RPMI8226 (cell line): ENCODE measurements around the gene COL20A1.
A peak's percentile ranks its signal among the peaks of the same experiment; 100 is the strongest.
"Not testable (repeated sequence)": the region's sequence is repeated elsewhere in the genome, so short reads cannot be mapped to it uniquely, and the experiment has no call there.

Experiments used
- DNase-seq: peaks from one replicate; pipeline ENCODE4 v3.0.0-alpha.2; 2015

Gene COL20A1

GRCh38 chr20:63335711-63336110 lies 42.7 kb downstream of the COL20A1 start:
- no peak for DNase-seq

DNA sequence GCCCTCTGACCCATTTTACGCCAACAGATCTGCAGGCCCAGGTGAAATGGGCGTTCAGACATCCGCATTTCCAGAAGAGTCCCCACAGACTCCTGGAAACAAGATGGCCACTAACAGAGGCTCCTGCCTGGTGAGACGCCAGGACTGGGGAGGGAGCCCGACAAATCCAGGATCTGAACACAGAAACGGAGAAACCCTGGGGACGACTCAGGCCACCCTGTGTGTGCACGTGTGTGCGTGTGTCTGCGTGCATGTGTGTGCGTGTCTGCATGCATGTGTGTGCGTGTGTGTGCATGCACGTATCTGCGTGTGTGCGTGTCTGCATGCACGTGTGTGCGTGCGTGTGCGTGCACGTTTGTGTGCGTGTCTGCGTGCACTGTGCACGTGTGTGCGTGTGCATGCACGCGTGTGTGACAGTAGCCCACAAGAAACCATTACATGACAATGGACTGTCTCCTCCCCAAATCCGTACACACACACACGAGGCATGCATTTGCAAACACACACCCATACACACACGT lies 43.3 kb downstream of the COL20A1 start:
- no peak for DNase-seq

DNA sequence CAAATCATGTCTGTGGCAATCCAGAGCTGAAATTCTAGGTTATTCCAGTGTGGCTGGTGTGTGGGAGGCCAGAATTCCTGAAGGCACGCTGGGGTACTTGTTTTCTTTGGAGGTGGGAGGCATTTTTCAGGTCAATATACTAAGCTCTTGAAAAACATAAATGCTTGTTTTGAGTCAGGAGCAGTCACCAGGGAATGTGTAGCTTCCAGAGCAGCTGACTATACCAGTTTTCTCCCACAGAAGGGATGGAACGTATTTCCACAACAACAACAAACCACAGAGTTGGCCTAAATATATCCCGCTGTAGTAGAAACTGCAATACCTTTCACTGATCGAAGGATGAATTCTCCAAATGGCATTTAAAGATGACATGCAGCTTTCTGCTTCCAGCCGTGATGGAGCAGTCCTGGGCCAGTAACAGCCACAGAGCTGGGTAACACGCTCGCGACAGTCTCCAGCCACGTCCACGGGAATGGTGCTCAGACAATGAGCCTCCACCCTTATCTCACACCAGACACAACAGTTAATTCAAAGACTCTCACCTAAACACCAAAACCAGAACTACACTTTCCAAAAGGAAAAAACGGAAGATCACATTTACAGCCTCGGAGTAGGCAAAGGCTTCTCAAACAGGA lies 44.9 kb downstream of the COL20A1 start:
- no peak for DNase-seq

- not testable (repeated sequence) for DNase-seq
These were observed 46.4 kb downstream of the COL20A1 start for GRCh38 chr20:63339154-63340094.

DNA sequence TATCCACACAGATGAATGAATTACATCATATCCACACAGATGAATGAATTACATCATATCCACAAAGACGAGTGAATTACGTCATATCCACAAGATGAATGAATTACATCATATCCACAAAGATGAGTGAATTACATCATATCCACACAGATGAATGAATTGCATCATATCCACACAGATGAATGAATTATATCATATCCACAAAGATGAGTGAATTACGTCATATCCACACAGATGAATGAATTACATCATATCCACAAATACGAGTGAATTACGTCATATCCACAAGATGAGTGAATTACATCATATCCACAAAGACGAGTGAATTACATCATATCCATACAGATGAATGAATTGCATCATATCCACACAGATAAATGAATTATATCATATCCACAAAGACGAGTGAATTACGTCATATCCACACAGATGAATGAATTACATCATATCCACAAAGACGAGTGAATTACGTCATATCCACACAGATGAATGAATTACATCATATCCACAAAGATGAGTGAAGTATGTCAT lies 47.2 kb downstream of the COL20A1 start:
- not testable (repeated sequence) for DNase-seq

DNA sequence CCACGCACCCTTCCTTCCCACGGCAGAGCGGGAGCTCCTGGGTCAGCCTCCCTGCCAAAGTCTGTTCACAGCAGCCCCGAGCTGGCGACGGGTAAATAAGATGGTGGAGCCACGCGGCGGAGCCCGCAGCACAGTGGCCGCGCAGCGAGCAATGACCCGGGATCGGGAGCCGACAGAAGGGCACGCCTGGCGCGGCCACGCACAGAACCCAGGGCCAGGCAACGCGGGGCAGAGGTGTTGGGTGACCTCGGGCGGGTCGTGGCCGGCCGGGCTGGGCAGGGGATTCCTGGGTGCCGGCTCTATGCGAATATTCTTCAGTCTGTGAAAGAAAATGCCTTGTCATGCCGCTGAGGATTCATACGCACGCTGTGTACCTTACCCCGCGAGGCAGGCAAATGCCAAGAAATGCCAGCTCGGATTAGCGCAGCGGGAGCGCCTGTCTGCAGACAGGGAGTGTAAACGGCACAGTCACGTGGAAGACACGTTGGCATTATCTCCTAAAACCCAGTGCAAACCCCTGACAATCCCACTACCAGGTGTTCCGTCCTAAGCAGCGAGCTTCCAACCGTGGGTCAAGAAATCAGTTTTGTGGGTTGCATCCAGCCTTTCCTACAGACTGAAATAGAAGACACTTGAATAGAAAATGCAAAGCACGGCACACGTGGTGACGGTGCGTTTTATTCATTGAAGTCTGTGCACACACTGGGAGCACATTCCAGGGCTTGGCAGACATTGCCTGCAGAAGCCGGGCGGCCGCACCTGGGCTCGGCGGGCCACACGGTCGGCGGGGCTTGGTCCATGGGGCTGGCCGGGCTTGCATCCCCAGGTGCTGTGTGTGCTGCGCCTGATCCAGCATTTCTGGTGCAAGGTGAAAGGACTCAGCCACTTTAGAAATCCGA lies 49.8 kb downstream of the COL20A1 start:
- peak; percentile 47 for DNase-seq

GRCh38 chr20:63343460-63344445 lies 50.8 kb downstream of the COL20A1 start:
- no peak for DNase-seq

DNA sequence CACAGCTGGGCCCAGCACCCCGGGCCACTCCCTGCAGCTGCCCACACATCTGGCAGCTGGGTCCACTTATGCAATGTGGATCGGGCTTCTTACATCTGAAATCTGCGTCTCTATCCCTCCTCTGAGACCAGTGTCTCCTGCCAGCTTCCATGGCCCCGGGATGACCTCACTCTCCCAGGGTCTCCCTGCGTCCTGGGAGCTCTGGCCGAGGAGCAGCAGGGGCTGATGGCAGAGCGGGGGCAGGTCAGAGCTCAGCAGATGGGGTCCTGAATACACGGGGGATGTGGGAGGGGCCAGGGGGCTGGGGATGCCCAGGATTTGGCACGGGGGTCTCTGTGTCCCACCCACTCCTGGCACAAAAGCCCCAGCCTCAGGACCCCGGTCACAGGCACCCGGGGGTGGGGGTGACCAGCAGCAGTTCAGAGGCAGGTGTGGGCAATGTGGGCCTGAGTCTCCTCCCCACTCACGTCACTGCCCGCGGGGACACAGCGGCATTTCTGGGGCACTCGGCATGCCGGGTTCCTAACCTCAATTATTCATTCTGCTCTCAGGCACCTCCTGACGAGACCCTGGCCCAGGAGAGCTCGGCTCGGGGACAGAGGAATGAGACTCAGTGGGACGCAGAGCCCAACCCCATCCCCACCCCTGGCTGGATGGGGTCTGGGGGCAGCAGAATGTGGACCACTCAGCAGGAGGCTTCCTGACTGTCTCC lies 51.8 kb downstream of the COL20A1 start:
- DNase-seq, result no peak

DNA sequence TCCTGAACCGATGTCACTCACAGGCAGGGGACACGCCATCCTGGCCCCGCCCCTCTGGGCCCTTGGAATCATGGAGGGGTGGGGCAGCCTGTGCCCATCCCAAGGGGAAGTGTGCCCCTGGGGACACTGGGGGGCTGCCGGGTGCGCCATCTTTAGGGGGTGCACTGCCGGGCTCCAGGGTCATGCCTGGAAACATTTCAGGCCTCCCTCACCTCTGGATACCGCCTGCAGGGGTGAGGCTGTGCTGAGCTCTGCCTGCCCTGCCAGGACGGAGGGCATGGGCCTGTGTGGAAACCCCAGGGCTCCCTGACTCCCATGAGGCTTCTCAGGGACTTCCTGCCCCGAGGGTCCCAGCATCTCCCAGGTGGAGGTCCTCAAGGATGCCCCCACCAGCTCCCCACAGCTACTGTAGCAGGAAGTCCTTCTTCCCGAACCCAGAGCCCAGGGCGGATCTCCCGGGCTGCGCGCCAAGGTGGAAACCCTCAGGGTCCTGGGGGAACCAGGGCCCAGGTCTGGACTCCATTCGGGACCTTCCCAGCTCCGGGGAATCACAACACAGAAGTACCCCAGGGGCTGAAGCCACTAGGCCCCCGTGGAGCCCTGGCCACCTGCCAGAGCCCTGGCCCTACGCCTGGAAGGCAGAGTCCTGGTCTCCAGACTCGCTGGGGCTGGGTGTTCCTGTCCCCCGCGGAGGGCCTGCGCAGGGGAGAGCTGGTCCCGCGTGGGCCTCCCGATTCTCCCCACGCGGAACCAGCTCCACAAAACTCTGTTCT lies 52.5 kb downstream of the COL20A1 start:
- DNase-seq, result peak; percentile 33

GRCh38 chr20:63346131-63347080 lies 53.4 kb downstream of the COL20A1 start:
- no peak for DNase-seq

GRCh38 chr20:63347081-63347741 lies 54.2 kb downstream of the COL20A1 start:
- no peak for DNase-seq

DNA sequence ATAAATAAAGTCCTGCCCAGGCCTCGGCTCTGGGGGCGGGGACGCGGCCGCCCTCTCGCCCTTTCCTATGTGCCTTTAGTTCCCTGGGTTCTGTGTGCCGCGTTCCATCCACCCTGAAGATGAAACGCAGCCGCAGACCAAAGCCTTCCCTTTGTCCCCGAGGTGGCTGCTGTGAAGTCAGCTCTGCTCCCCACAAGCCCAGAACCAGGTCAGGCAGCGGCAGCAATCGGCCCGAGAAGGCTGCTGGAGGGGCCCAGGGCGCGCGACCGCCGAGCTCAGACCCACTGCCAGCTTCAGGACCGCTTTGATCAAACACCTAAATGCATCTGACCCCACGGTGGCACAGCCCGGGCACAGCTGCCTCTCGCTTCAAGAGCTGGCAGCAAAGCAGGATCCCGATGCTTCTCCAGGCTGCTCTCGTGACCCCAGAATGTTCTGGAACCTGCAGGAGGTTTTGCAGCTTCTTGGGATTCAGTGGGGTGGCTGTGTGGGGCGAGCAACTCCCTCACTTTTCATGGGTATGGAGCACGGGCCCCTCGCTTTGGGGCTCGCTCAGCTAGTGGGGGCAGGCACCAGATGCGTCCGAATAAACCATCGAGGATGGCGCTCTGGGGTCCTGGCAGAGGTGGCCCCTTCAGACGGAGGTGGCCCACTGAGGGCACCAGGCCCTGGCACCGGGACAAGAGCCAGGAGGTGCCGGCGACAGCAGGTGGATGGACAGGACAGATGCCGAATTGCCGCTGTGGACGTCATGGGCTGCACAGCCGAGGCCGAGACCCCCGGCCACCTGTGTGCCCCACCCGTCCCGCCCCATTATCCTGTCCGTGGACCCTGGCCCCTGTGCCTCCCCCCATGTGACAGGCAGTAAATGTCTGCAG lies 55.2 kb downstream of the COL20A1 start:
- no peak for DNase-seq

- no peak for DNase-seq
These were observed 56.0 kb downstream of the COL20A1 start for GRCh38 chr20:63348828-63349515.

DNA sequence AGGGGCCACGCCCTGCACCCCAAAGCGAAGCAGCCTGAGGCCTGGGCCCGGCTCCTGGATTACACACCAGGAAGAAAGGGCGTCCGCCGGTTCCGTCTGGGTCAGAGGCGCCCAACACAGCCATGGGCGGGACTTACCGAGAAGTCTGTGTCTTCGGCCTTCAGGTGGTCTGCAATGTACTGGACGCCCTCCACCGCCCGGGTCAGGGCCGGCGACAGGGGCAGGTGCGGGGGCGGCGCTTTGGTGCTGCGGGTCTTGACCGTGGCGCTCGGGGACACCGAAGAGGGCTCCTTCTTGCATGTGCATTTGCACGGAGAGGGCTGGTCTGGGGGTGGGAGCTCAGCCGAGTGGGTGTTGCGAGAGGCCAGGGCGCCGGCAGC lies 56.5 kb downstream of the COL20A1 start:
- DNase-seq, result no peak

GRCh38 chr20:63350196-63350595 lies 57.2 kb downstream of the COL20A1 start:
- DNase-seq, result no peak

GRCh38 chr20:63350597-63351325 lies 57.8 kb downstream of the COL20A1 start:
- DNase-seq, result no peak
